Right lobe of liver (tissue), 4 donors: ENCODE measurements around the gene UTP18.

Source experiments
- CTCF ChIP-seq, 4 donors: fragments of 200-600 bp in 3 of 4; fragments of 450-650 bp in 1 of 4; IDR thresholded peaks; one replicate each; pipeline versions ENCODE4 v1.5.1 to v1.8.0; 2016 to 2022; ENCODE audit warnings: antibody characterized with exemption in 4 of 4, mild to moderate bottlenecking in 2 of 4
- POLR2A ChIP-seq: fragments of 450-650 bp; IDR thresholded peaks from one replicate; pipeline ENCODE4 v1.6.1; 2017; ENCODE audit warnings: antibody characterized with exemption, mild to moderate bottlenecking
- donor health status: DM: no; HTN: no; CAD: no.
- donor health status: DM: no; HTN: no; CAD: no.
- donor health status: DM: no; HTN: yes; CAD: no.

GRCh38 chr17:51255673-51256072 is 4.7 kb upstream of the UTP18 start:
- TF ChIP-seq CTCF (IDR thresholded peaks at IDR 0.05) (no peak), POLR2A (no peak)
